K562 (cell line): ENCODE results near the gene IFNA2. TPM values are rescaled to one million over a fixed set of nuclear protein-coding genes. Genes with fewer than 3 reads are reported as not detected.

ENCODE experiments used
- ATAC-seq: fragments of 200-7000 bp; cut with Tn5 transposase; 3 replicates; pipeline ENCODE4 v1.9.1; 2020; ENCODE audit warnings: moderate library complexity
- BruUV-seq: library from RNA; stranded (reverse); fragments of 400-500 nt; replicated peaks from 2 replicates; lab custom pipeline; 2021; lab: Mats Ljungman, UMichigan
- CTCF ChIA-PET: fragments of 300-600 bp; formaldehyde crosslinking; extraction: SDS; loops from one replicate; lab custom pipeline; 2021; ENCODE audit warnings: low intra/inter-chr PET ratio; lab: Yijun Ruan, JAX
- POLR2A ChIA-PET: fragments of 300-600, 350-650 bp; sonication (Branson Sonifier 250); formaldehyde crosslinking; extraction: SDS; loops from one replicate; lab custom pipeline; 2021; ENCODE audit warnings: antibody characterized with exemption, inconsistent platforms; lab: Yijun Ruan, JAX
- DNase-seq, 4 experiments: peaks; one replicate each; pipeline versions ENCODE4 v3.0.0 to v3.0.0-alpha.2; 2011 to 2018; ENCODE audit warnings: low spot score in 3 of 4, mixed read lengths in 3 of 4; ENCODE audit errors: extremely low read depth in 1 of 4
- FAIRE-seq: peaks from 2 replicates; lab custom pipeline; 2011; peaks lifted over from hg19 to GRCh38; lab: Jason Lieb, UNC
- H2AFZ ChIP-seq: 2 replicates; pipeline ENCODE4 v1.6.0; 2011; ENCODE audit warnings: low read depth, low read length, control low read depth, inconsistent platforms
- H3K27ac ChIP-seq: fragments of 200-600 bp; 3 replicates; pipeline ENCODE4 v1.8.0; 2011; ENCODE audit warnings: low read depth, mild to moderate bottlenecking, control low read depth, inconsistent platforms, low read length, moderate library complexity, mixed read lengths; ENCODE audit errors: extremely low read depth
- H3K27me3 ChIP-seq, 2 experiments: fragments of 300-600 bp in 1 of 2; 2 replicates in 1 of 2; 3 replicates in 1 of 2; pipeline versions ENCODE4 v1.6.0 to v1.8.0; 2011; ENCODE audit warnings: inconsistent platforms in 2 of 2, low read length in 2 of 2, mild to moderate bottlenecking in 1 of 2, mixed read lengths in 1 of 2, moderate library complexity in 1 of 2; ENCODE audit not compliant: control insufficient read depth in 2 of 2, insufficient read depth in 2 of 2
- H3K36me3 ChIP-seq: fragments of 300-600 bp; 3 replicates; pipeline ENCODE4 v1.8.0; 2011; ENCODE audit warnings: mild to moderate bottlenecking, low read length, inconsistent platforms; ENCODE audit not compliant: control insufficient read depth, insufficient read depth
- H3K4me1 ChIP-seq, 2 experiments: fragments of 200-600 bp in 1 of 2; replicated peaks in 1 of 2; 2 replicates in 1 of 2; 3 replicates in 1 of 2; pipeline versions ENCODE4 v1.5.1 to v1.8.0; 2011; ENCODE audit warnings: inconsistent platforms in 2 of 2, low read length in 2 of 2, mild to moderate bottlenecking in 1 of 2, mixed read lengths in 1 of 2, moderate library complexity in 1 of 2; ENCODE audit not compliant: control insufficient read depth in 2 of 2, insufficient read depth in 2 of 2
- H3K4me2 ChIP-seq: 2 replicates; pipeline ENCODE4 v1.6.1; 2011; ENCODE audit warnings: low read length, control low read depth, inconsistent platforms, mixed read lengths; ENCODE audit not compliant: insufficient read depth
- H3K4me3 ChIP-seq: fragments of 200-600 bp; sonication (generic), shearing (Covaris generic); 2 replicates; pipeline ENCODE4 v1.5.1; 2016; ENCODE audit warnings: control low read depth, inconsistent platforms
- H3K79me2 ChIP-seq: fragments of 200-600 bp; 3 replicates; pipeline ENCODE4 v1.8.0; 2011; ENCODE audit warnings: low read length, inconsistent platforms; ENCODE audit not compliant: control insufficient read depth, insufficient read depth
- H3K9ac ChIP-seq, 2 experiments: 2 replicates each; pipeline versions ENCODE4 v1.6.0 to v1.6.1; 2011; ENCODE audit warnings: low read depth in 2 of 2, low read length in 2 of 2, control low read depth in 1 of 2, inconsistent platforms in 1 of 2, mild to moderate bottlenecking in 1 of 2, mixed read lengths in 1 of 2; ENCODE audit not compliant: insufficient read depth in 1 of 2
- H3K9me1 ChIP-seq: one replicate; pipeline ENCODE4 v1.6.0; 2011; ENCODE audit warnings: inconsistent platforms, mild to moderate bottlenecking, low read length, moderate library complexity; ENCODE audit not compliant: control insufficient read depth, insufficient read depth
- H3K9me3 ChIP-seq: replicated peaks from 2 replicates; pipeline ENCODE4 v1.5.1; 2011; ENCODE audit warnings: low read depth, low read length, inconsistent platforms; ENCODE audit not compliant: control insufficient read depth, insufficient read depth
- H4K20me1 ChIP-seq: replicated peaks from 2 replicates; pipeline ENCODE4 v1.6.1; 2011; ENCODE audit warnings: low read length, inconsistent platforms, mixed read lengths; ENCODE audit not compliant: control insufficient read depth, insufficient read depth
- WGBS: fragments of 100-300 bp; shearing (Covaris generic); methylation state at CpG from one replicate; pipeline ENCODE4 v1.1.6; 2016; ENCODE audit warnings: low coverage, mixed read lengths; ENCODE audit not compliant: insufficient coverage; ENCODE audit errors: missing lambda C conversion rate; 5-methylcytosine and 5-hydroxymethylcytosine counted together
- in situ Hi-C: fragments of 300-500 bp; cut with MboI; formaldehyde crosslinking; loops from 4 replicates; pipeline ENCODE4 v1.15.0; 2018; ENCODE audit warnings: inconsistent platforms, mixed read lengths
- intact Hi-C: fragments of 100-400 bp; cut with micrococcal nuclease; formaldehyde crosslinking; loops from 2 replicates; pipeline ENCODE4 v1.14.2; 2022
- polyA plus RNA-seq, 8 experiments: library from polyadenylated mRNA; depleted of rRNA in 4 of 8; stranded (reverse) in 5 of 8; unstranded in 3 of 8; fragments of >200 nt; fragmentation: Nextera tagmentation in 2 of 8; fragmentation: Illumina TruSeq in 1 of 8; extraction: Ambion mirVana in 2 of 8; extraction: Trizol in 1 of 8; gene quantifications; 2 replicates each; pipeline versions ENCODE4 v1.2.1 to v1.2.3, GENCODE V29; 2011 to 2014; ENCODE audit warnings: inconsistent platforms in 1 of 8, missing spikeins in 1 of 8
- total RNA-seq, 7 experiments: library from RNA; depleted of rRNA in 6 of 7; stranded (reverse); fragments of >200 nt in 6 of 7; fragmentation: Illumina TruSeq in 2 of 7; extraction: Trizol in 2 of 7; gene quantifications; 2 replicates each; pipeline versions ENCODE4 v1.2.1 to v1.2.3, GENCODE V29; 2011 to 2021; ENCODE audit warnings: low replicate concordance in 1 of 7
- TF ChIP-seq, protein P1 (sequence below), 2 experiments: fragments of 450-650 bp; formaldehyde crosslinking in 1 of 2; IDR thresholded peaks; 2 replicates each; pipeline versions ENCODE4 v1.4.0 to v1.6.1; 2014 to 2020; ENCODE audit warnings: mild to moderate bottlenecking in 2 of 2, borderline replicate concordance in 1 of 2, low read depth in 1 of 2

The IFNA2 gene
- total and polyA plus RNA-seq, 9 of the 15 experiments (the other 6 are each of a cell fraction or from before 2014, with no cell fraction given): not detected

DNA sequence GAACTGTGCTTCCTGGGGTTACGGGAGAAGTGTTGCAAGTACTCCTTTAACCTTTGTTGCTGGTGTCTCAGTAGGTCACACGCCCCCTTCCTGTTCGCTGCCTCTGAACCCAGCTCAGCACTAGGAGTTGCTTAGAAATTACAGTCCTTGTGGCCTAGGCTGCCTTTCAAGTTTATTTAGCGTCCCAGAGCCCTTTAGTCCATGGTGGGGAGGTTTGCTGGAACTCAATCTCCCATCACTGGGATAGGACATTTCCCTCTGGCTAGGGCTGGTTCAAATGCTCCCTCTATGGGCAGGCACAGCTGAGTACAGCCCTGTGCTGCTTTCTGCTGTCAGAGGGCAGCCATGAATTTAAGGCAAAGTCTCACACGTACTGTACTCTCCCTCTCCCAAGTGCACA is 28.4 kb upstream of the IFNA2 start (continued):
- TF ChIP-seq, protein P1, sequence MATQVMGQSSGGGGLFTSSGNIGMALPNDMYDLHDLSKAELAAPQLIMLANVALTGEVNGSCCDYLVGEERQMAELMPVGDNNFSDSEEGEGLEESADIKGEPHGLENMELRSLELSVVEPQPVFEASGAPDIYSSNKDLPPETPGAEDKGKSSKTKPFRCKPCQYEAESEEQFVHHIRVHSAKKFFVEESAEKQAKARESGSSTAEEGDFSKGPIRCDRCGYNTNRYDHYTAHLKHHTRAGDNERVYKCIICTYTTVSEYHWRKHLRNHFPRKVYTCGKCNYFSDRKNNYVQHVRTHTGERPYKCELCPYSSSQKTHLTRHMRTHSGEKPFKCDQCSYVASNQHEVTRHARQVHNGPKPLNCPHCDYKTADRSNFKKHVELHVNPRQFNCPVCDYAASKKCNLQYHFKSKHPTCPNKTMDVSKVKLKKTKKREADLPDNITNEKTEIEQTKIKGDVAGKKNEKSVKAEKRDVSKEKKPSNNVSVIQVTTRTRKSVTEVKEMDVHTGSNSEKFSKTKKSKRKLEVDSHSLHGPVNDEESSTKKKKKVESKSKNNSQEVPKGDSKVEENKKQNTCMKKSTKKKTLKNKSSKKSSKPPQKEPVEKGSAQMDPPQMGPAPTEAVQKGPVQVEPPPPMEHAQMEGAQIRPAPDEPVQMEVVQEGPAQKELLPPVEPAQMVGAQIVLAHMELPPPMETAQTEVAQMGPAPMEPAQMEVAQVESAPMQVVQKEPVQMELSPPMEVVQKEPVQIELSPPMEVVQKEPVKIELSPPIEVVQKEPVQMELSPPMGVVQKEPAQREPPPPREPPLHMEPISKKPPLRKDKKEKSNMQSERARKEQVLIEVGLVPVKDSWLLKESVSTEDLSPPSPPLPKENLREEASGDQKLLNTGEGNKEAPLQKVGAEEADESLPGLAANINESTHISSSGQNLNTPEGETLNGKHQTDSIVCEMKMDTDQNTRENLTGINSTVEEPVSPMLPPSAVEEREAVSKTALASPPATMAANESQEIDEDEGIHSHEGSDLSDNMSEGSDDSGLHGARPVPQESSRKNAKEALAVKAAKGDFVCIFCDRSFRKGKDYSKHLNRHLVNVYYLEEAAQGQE (IDR thresholded peaks at IDR 0.05; ENCODE audit: borderline replicate concordance): no peak
- TF ChIP-seq, protein P1 (CRISPR knock-in tag; IDR thresholded peaks at IDR 0.05; ENCODE audit: low read depth): no peak

DNA sequence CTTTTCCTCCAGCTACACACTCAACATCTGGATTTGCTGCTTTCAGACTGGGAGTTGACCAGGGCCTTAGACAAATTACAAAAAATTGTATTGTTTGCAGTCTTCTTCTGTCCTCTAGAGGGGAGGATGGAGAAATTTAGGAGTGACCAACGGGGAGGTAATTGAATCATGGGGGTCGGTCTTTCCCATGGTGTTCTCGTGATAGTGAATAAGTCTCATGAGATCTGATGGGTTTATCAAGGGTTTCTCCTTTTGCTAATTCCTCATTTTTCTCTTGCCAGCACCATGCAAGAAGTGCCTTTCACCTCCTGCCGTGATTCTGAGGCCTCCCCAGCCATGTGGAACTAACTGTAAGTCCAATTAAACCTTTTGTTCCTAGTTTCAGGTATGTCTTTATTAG is 28.0 kb upstream of the IFNA2 start:
- in situ Hi-C loops (no loop called here), intact Hi-C loops (no loop called here)
- Histone ChIP-seq H3K4me3 (no peak overlapping the region), H3K36me3 (no peaks in the 10 kb centered on the region), H3K9me3 (no peaks in the 10 kb centered on the region), H3K9me1 (no peaks in the 10 kb centered on the region), H4K20me1 (no peaks in the 10 kb centered on the region), H3K79me2 (no peaks in the 10 kb centered on the region), H3K27ac (no peak overlapping the region), H3K4me2 (no peak overlapping the region), H2AFZ (no peak overlapping the region), H3K4me1 (no peaks in the 10 kb centered on the region), H3K9ac (no peak overlapping the region), H3K27me3 (no peaks in the 10 kb centered on the region)
- DNase-seq (no peak), ATAC-seq (no peak), FAIRE-seq (no peak)
- CTCF ChIA-PET: no interaction called here
- WGBS: no CpG with 5 or more reads among the region's 4 CpGs
- no TSS peak for BruUV-seq
- POLR2A ChIA-PET: no interaction called here
